Fibroblast of pulmonary artery (primary cell): ENCODE measurements around the gene ARV1.

Experiments
- DNase-seq: peaks from one replicate; pipeline ENCODE4 v3.0.0-alpha.2; 2010; ENCODE audit warnings: low read depth
- H3K4me3 ChIP-seq: replicated peaks from 2 replicates; pipeline ENCODE4 v1.5.1; 2011; ENCODE audit warnings: low read depth, mild to moderate bottlenecking, control low read depth, low read length, moderate library complexity
- TF ChIP-seq, protein P1 (sequence below): IDR thresholded peaks from 2 replicates; pipeline ENCODE4 v1.5.1; 2011; ENCODE audit warnings: mild to moderate bottlenecking, control low read depth, low read length, inconsistent platforms; ENCODE audit errors: missing control alignments

ARV1 gene

DNA sequence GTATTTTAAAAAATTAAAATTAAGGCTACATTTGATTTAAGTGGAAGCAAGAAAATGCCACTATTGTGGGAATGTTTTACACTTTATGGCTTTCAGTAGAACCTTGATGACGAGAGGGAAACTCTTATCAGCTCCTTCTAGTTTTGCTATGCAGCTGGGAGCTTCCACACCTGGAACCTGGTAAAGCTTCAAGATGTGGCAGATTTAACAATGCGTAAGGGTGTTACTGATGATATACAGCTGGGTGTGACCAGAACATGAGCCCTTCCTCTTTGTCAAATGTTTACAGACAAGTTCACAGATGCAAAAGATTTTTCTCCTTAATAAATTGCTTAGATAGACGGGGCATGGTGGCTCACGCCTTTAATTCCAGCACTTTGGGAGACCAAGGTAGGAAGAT, 20.5 kb upstream of the ARV1 start:
- TF ChIP-seq, protein P1, sequence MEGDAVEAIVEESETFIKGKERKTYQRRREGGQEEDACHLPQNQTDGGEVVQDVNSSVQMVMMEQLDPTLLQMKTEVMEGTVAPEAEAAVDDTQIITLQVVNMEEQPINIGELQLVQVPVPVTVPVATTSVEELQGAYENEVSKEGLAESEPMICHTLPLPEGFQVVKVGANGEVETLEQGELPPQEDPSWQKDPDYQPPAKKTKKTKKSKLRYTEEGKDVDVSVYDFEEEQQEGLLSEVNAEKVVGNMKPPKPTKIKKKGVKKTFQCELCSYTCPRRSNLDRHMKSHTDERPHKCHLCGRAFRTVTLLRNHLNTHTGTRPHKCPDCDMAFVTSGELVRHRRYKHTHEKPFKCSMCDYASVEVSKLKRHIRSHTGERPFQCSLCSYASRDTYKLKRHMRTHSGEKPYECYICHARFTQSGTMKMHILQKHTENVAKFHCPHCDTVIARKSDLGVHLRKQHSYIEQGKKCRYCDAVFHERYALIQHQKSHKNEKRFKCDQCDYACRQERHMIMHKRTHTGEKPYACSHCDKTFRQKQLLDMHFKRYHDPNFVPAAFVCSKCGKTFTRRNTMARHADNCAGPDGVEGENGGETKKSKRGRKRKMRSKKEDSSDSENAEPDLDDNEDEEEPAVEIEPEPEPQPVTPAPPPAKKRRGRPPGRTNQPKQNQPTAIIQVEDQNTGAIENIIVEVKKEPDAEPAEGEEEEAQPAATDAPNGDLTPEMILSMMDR = no peak
- no peak overlapping the region for H3K4me3 ChIP-seq
- no peak for DNase-seq

DNA sequence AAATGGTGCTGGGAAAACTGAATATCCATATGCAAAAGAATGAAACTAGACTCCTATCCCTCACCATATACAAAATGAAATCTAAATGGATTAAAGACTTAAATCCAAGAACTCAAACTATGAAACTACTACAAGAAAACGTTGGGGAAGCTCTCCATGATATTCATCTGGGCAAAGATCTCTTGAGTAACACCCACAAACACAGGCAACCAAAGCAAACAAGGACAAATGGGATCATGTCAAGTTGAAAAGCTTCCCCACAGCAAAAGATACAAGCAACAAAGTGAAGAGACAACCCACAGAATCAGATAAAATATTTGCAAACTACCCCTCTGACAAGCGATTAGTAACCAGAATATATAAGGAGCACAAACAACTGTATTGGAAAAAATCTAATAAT, 14.0 kb upstream of the ARV1 start:
- TF ChIP-seq, protein P1 = no peak
- no peak for DNase-seq

DNA sequence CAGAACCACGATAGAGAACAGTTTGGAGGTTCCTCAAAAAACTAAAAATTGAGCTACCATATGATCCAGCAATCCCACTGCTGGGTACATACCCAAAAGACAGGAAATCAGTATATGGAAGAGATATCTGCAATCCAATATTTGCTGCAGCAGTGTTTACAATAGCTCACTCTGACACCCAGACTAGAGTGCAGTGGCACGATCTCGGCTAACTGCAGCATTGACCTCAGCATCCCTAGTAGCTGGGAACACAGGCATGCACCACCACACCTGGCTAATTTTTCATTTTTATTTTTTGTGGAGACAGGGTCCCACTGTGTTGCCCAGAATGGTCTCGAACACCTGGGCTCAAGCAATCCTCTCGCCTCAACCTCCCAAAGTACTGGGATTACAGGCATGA, 13.4 kb upstream of the ARV1 start:
- TF ChIP-seq, protein P1 = no peak

More for the DNA sequence above, 14.0 kb upstream of the ARV1 start:
- no peak overlapping the region for H3K4me3 ChIP-seq

DNA sequence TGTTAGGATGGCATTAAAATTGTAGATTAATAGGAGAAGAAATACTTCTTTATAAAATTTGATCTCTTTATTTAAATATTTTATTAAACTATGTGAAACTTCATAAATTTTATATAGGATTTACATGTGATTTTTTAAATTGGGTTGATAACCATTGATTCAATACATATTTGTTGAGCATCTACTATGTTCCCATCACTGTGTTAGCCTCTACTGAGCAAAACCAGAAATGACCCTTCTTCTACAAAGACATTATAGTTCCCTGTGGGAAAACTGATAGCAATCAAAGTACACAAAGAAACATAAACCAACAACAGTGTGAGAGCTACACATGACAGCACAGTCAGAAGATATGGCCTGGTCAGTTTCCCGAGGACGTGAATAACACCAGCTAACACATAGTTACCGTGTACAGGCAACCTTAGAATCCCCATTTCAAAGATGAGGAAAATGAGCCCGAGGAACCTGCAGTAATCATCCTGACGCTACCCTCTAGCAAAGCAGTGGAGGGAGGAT, 12.5 kb upstream of the ARV1 start:
- DNase-seq = no peak
- TF ChIP-seq, protein P1 = no peak

More for the DNA sequence above, 13.4 kb upstream of the ARV1 start:
- no peak overlapping the region for H3K4me3 ChIP-seq
- DNase-seq = no peak

DNA sequence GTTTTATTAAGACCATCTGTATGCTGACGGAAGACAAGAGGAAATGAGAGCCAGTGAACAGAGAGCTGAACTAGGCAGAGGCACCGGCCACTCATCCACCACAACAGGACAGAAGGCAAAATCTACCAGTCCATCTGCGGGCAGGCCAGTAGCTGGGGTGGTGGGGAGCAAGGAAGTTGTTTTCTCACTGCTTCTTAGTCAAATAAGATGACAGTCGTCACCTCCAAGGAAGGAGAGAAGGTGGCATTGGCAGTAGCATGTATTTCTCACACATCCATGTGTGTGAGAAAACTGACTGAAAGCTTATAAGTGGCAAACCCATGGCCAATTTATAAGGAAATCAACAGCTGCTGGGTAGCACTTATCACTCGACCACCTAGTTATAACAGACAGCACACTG, 8.5 kb upstream of the ARV1 start:
- no peak overlapping the region for H3K4me3 ChIP-seq
- TF ChIP-seq, protein P1 = no peak
- no peak for DNase-seq

More for the DNA sequence above, 12.5 kb upstream of the ARV1 start:
- H3K4me3 ChIP-seq = no peak overlapping the region

DNA sequence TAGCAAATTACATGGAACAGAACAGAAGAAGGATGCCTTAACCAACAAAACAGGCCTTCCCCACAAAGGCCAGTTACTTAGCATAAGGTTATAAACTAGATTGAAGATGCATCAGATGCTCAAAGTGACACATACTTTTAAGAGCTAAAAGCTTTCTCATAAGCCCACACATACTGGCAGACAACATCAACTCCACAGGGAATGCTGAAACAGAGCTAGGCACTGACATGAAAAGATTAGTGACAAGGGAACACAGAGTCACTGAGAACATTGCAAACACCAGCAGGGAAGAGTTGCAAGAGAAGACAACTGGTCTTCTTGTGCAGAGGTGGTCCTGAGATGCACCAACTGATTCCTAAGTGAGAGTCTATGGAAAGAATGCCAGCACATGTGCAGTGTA, 7.1 kb upstream of the ARV1 start:
- DNase-seq = no peak
- H3K4me3 ChIP-seq = no peak overlapping the region
- TF ChIP-seq, protein P1 = no peak

DNA sequence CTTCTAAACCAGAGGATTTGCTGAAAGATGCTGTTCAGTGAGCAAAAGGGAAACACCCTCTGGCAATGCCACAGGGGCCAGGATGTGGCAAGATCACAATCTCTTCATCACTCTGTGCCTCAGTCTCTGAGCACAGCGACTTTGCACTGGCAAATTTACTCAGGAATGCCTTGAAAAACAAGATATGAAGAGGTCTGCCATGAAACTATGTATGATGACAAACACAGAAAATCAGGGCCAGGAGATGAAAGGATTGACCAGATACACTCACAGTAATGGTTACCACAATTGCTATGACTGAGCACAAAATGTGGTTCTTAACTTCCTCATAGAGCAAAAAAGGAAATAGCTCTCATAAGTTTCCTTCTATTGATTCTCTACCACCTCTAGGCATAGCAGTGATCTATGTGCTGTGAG, 6.0 kb upstream of the ARV1 start:
- no peak for DNase-seq
- TF ChIP-seq, protein P1 = no peak
- no peak overlapping the region for H3K4me3 ChIP-seq
